GM04503 (cell line): ENCODE results near the gene SPATA2L.

Experiments
- DNase-seq: peaks from one replicate; pipeline ENCODE4 v3.0.0-alpha.2; 2012; ENCODE audit warnings: low read depth

Gene SPATA2L

DNA sequence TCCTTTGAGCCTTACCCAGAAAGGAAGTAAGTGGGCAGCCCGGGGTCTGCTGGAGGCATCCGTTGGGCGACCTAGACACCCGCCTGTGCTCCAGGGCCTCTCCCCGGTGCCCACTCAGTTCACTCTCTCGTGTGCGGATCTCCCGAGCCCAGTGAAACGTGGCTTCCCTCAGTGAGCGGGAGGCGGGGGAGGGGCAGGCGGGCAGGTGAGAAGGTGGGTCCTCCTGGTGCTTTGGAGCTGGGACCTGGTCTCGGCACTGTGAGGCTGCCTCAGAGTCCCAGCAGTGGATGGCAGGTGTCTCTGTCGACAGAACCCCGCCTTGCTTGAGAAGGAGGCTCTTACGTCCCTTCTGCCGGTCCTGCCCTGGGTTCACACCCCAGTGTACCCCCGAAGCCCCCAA, 27.8 kb upstream of the SPATA2L start:
- no peak for DNase-seq

DNA sequence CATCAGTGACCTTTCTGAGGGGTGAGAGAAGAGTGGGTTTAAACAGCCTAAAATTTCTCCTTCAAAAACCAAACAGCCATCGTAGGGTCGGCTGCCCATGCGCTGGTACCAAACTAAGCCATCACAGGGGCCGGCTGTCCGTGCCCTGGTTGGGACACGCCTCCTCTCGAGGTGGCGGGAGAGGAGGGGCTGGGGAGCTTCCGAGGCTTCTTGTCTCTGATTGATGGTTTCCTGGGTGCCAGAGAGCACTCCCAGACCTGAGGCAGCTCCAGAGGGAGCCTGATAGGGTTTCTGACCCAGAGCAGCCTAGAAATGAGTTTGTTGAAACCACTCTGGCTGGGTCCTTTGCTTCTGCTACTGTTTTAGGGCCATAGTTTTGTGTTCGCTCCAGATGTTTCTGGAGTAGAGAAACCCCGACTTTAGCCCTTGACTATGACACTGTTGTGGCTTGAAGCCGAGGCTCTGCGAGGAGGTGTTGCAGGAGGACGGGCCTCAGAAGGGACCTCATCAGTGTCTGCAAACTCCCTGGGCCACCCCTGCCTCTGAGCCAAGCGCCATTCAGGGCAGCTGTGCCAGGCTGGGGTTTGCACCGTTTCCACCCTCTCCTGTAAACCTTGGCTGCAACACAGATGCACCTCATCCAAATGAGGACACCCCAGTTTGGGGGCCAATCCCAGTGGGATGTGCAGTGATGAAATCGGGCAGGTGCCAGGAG, 26.1 kb upstream of the SPATA2L start:
- DNase-seq = no peak

DNA sequence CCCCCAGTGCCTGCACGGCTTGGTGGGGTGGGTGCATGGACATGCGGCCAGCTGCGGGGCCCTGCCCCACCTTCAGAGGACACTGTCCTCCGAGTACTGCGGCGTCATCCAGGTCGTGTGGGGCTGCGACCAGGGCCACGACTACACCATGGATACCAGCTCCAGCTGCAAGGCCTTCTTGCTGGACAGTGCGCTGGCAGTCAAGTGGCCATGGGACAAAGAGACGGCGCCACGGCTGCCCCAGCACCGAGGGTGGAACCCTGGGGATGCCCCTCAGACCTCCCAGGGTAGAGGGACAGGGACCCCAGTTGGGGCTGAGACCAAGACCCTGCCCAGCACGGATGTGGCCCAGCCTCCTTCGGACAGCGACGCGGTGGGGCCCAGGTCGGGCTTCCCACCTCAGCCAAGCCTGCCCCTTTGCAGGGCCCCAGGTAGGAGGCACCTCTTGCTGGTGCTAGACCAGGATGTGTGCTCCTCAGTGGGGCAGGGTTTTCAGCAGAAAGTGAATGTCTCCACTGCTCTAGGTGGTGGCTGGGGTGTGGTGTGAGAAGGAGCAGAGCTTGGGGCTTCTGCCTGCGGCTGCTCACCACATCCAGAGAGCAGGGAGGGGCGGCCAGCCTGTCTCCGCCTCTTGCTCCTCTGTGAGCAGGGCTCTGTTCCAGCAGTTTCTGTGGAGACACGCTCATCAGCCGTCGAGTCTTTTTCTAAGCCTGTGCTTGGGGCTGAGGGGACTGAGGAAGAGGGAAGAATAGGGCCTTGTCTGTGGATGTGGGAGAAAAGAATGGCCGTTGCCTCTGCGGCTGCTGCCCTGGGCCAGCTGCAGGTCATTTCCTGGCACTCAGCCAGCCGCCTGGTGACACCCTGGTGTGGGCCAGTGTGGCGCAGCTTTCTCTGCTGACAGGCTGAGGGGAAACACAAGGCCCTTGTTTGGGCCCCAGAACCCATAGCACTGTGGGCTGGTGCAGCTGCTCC, 22.1 kb upstream of the SPATA2L start:
- no peak for DNase-seq

DNA sequence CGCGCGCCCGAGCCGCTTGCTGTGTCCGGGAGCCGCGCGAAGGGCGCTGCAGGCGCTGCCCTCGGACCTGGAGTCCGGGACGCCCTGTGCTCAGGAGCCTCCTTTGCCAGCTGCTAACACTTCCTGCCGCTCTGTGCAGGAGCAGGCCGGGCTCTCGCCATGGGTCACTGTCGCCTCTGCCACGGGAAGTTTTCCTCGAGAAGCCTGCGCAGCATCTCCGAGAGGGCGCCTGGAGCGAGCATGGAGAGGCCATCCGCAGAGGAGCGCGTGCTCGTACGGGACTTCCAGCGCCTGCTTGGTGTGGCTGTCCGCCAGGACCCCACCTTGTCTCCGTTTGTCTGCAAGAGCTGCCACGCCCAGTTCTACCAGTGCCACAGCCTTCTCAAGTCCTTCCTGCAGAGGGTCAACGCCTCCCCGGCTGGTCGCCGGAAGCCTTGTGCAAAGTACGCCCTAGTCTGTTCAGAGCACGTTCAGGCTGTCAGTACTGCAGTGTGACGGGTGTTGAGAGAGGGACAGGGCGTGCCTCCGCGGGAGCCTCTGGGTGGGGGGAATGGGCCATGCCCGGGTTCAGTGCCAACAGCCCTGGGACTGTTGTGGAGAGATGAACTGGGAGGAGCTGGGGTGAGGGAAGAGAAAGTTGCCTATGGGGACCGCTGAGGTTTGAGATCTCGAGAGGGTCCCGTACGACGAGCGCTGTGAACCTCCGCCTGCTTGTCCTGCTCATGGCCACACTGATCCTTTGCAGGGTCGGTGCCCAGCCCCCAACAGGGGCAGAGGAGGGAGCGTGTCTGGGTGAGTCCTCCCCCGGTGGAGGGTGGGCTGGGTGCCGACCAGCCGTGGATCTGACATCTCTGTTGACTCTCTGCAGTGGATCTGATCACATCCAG, 21.1 kb upstream of the SPATA2L start:
- no peak for DNase-seq

DNA sequence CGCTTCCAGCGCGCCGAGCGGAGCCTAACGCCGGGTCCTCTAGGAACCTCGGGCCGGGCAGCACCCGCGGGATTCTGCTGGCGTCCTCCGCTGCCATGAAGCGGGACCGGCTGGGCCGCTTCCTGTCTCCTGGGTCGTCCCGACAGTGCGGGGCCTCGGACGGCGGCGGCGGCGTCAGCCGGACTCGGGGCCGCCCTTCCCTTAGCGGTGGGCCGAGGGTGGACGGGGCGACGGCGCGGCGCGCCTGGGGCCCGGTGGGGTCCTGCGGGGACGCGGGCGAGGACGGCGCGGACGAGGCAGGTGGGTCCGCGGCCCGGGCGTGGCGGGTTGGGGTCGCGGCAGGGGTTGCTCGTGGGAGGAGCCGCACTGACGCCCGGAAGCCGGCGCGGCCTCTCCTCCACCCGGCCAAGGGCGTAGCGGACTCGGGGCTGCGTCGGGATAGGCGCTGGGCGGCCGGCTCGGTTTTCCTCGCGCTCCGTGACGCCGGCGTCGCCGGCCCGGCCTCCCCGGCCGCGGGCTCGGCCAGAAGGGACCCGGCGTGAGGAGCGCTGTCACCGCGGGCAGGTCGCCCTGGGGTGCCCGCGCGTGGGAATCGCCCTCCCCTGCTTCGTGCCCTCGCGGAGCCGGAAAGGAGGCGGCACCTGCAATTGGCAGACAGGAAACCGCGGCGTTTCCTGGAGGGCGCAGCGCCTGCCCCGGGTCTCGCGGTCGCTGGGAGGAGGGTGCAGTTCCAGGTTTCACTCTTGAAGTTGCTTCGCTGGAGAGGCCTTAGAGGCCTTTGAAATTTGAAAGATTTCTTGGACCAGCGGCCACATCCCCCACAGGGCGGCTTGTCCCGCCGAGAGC, 20.3 kb upstream of the SPATA2L start:
- DNase-seq = no peak

DNA sequence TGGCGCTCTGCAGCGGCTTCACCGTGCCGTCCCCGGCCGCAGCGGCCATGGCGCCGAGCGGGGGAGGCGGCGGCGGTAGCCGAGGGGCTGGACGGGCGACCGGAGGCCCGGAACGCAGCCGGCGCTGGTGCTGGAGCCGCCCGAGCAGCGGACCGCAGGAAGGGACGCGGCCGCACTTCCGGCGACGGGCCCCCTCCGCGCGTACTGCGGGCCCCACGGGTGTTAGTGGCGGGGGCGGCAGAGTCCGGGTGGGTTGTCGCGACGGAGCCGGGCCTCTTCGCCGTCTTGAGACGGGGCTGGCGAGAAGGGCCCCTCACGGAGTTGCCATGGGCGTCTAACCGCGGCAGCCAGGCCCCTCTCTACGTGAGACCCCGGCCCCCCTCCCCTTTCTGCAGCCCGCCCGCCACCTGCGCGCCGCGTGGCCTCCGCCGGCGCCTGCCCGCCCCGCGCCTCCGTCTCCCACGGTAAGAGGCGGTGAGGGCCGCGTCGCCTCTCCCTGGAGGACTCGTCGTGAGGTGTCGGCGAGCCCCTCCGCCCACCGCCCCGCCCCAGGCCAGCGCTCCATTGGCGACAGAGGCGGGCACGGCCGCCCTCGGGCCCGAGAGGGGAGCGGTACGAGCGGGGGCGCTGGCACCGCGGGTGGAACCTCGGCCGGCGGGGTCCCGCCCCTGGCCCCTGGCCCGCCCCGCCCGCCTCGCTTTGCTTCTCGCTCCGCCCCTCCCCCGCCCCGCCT, 19.5 kb upstream of the SPATA2L start, which contains the start of the genes VPS9D1 and ZNF276:
Gene VPS9D1, minus strand, starts transcription at position 86 of the 733 bp plus-strand sequence. Its CDS starts 37 bp downstream, at position 49.
Gene ZNF276, plus strand, starts transcription at position 725 of the 733 bp plus-strand sequence. CDS start 104 bp downstream, outside the sequence.
- DNase-seq = no peak

DNA sequence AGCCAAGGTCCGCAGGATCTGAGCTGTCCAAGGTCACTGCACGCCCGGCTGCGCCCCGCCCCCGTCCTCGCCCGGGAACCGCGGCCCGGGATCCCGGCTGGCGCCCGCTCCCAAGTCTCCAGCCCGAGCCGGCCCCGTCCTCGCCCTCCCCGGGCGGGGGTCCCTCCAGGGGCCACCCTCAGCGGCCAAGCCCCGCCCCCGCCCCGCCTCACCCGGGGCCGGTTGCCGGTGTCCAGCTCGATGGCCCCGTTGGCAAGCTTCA, 19.0 kb upstream of the SPATA2L start:
- DNase-seq = no peak

DNA sequence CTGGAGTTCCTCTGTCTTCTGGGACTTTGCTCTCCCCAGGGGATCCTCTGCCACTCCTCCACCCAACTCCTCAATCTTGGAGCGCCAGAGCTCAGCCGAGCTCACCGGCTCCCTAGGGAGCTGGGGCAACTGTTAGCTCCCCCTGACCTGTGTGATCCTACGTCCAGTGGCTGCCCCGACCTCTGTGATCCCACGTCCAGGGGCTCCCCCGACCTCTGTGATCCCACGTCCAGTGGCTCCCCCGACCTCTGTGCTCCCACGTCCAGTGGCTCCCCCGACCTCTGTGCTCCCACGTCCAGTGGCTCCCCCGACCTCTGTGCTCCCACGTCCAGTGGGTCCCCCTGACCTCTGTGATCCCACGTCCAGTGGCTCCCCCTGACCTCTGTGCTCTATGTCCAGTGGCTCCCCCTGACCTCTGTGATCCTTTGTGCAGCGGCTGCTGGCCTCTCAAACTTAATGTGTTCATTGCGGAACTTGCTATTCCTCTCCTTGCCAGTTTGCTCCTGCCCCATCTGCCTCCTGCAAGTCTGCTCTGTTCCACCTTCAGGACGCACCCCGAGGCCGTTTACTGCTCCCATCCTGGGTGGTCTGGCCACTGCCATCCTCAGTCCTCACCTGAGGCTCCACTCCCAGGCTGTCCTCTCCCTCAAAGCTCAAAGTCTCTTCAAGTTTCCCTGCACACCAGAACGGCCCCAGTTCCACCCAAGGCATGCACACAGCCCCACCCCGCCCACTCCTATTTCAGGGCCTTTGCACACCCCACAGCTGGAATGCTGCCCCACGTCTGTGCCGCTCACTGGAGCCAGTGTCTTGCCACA, 16.4 kb upstream of the SPATA2L start:
- DNase-seq = no peak

DNA sequence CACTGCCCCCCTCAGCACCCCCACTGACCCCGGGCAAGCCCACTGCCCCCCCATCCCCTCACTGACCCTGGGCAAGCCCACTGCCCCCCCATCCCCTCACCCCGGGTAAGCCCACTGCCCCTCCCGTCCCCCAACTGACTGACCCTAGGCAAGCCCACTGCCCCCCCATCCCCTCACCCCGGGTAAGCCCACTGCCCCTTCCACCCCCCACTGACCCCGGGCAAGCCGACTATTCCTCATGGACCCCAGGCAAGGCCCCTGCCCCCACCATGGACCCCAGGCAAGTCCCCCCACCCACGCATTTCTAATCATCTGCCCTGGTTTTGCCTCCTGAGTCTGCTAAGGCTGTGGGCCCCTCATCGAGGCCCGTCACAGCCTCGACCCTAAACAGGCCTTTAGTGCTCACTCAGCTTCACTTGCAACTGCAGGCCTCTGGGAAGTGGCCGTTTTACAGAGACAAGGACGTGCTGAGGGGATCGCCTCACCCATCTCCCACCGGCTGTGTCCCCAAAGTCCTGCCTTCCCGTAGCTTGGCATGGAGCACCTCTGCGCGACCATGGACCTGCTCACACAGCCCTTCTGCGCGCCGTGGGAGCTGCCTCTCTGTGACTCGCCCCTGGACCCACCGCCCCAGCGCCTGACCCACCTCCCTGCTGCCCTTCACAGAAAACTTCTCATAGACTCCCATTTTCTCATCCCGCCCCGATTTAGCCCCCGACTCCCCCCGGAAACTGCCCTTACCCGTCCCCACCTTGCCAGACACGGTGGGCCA, 15.6 kb upstream of the SPATA2L start:
- DNase-seq = no peak

DNA sequence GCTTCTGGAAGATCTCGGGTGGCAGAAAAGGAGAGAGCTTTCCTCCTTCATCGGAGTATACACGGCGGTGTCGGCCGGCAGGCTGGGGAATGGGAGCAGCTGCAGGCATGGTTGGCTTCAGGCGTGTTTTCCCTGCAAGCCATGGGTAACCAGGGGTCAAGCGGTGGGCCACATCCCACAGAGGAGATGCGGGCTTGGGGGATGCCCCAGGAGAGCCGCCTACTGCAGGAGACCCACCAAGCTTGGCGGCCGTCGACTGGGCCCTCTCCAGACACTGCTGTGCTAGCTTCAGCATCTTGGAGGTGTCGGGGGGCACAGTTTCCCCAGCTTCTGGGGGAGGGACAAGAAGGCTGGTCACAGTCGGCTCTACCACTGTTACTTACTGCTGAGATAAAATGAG, 15.0 kb upstream of the SPATA2L start:
- no peak for DNase-seq

DNA sequence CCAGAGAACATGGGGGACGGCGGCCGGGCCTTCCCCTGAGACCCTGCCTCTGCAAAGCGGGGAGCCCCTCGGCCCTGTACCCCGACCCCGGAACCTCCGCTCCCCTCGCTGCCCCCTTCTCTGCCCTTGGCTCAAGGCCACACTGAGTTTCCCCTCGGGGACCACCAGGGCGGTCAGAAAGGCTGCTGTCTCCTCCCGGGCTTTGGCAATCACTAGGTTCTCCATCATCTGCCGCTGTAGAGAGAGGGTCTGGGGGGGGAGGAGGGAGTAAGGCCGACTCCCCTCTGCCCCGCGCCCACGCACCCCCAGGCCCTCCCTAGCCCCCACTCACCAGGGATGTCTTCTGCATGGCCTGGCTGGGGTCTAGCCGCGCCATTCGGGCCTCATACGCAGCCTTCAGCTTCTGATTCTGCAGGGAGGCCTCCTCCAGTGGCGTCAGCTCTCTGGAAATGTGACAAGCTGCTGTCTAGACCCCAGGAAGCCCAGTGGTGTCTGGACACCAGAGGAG, 10.8 kb upstream of the SPATA2L start:
- DNase-seq = no peak

DNA sequence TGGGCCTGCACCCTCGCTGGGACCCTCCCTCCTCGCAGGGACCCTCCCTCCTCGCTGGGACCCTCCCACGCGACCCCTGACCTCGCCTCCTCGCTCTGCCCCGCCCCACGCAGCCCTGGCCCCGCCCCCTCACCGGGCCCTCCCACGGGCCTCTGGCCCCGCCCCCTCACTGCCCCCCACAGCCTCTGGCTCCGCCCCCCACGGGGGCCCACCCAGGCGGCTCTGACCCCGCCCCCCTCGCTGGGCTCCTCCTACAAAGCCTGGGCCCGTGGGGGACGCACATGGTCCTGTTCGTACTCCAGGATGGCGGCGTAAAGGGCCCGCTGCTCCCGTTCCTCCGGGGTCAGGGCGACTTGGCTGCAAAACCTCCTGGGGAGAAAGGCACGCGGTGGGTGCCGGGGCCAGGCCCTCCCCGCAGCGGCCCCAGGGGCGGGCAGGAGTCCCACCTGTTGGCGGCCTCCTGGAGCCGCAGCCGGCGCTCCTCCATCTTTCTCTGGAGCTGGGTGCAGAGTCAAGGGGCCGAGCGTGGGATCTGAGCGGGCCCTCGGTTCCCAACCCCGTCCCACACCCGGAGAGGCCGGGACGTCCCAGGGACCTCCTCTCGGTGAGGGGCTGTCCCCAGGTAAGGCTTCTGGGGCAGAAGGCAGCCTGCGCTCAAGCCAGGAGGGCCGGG, 10.2 kb upstream of the SPATA2L start:
- DNase-seq = no peak

DNA sequence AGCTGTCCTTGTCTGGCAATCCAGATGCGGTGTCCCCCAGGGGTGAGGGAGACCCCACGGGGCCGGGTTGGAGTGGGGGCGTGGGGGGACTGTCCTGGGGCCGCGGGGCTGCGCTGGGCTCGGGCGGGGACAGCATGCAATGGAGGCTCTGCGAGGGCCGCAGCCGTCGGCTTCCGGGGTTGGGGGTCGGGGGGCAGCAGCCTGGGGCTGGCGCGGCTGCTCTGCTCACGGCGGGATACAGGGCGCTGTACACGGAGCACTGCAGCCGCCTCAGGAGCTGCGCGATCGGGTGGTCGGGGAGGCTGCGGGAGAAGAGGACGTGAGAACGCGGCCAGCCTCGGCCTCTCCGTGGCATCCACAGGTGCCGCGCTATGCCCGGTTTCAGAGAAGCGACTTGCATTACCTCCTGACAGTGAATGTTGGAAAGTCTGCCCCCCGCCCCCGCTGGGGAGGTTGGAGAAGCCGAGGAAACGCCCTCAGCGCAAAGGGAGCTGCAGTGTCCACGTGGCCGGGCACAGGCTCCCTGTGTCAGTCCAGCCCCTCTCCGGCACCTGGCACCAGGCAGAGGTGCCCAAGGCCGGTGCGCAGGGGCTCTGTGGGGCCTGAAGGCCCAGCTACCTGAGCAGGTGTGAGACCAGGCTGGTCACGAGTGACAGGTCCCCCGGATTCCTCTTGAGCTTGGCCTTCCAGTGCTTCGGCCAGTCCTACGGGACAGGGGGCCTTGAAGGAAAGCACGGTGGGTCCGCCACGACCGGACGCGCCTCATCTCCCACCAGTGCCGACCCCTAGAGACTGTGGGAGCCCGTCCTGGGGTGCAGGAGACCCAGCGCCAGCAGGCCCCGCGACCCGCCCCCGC, 9.4 kb upstream of the SPATA2L start:
- no peak for DNase-seq

DNA sequence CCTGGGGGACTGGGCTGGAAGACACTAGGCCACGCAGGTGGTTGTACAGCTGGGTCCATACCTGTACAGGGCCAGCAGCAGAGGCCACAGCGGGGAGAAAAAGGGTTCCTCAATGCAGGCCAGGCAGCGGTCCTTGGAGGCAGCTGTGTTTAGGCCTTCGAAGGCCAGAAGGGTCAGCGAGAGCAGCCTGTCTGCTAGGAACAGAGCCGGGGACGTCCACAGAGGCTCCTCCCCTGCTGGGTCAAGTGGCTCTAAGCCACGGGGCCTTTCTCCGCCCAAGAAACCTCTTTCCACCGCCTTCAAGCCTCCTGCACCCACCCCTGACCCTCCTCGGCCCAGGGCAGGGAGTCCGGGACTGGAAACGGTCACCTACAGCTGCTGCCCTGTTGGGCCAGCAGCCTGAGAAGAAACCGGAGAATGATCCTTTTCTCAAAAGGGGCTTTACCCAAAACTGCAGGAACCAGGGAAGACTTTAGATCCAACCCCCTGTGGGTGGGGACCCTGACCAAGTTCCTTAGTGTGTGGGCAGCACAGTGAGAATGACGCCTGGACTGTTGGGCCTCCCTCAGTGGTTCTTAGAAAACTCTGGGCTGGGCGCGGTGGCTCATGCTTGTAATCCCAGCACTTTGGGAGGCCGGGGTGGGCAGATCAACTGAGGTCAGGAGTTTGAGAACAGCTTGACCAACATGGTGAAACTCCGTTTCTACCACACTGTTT, 8.4 kb upstream of the SPATA2L start:
- DNase-seq = no peak

DNA sequence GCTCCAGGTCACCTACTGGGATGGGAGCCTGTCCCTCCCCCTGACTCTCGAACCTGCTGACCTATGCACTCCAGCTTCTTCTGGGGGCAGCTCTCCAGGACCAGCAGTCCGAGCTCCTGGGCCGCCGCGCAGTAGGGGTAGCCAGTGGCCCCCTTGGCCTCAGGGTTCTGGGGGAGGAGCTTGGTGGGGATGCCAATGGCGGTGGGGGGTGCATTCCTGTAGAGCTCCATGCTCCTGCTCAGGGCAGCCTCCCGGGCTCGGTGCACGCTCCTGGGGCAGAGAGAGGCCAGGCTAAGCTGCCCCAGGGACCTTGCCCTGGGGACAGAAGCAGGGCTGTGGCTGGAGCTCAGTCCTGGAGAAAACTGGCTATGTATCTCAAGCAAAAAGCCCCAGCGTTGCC, 7.7 kb upstream of the SPATA2L start:
- no peak for DNase-seq

DNA sequence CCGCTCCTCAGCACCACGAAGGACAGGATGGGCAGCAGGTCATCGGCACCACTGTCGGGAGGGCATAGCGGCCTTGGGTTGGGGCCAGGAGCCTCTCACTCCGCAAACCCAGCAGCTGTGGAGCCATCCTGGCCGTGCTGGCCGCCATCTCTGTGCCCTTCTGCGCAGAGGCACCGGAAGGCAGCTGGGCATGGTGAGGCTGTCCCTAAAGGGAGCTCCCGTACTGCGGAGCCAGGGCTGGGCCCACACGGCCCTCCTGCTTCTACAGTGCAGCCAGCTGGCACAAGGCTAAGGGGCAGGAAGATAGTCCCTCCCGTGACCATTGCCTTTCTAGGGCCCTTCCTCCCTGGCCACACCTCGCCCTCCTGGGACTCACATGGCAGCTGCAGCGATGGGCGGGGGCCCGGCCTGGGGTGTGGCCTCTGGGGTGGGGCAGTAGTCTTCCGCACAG, 7.0 kb upstream of the SPATA2L start:
- DNase-seq = no peak
